Measurements from ENCODE around the gene STRIP2.
"Not testable (repeated sequence)": the region's sequence is repeated elsewhere in the genome, so short reads cannot be mapped to it uniquely, and the experiment has no call there.

STRIP2 gene

DNA sequence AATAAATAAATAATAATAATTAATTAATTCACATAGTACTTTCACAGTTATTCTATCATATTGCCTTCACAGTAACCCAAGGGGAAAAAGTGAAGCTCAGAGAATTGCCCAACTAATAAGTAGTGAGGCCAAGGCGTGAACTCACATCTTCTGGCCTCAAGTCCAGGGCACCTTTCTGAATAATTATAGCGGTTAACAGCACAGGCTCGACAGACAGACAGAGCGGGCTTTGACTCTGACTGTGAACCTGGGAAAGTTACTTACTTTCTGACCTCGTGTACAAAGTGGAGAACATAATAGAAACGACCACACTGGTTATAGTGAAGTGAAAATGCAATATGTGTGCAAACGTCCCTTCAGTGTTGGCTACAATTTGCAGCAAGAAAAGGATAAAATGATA lies 62.4 kb downstream of the STRIP2 start:
- DNase-seq: no peak

DNA sequence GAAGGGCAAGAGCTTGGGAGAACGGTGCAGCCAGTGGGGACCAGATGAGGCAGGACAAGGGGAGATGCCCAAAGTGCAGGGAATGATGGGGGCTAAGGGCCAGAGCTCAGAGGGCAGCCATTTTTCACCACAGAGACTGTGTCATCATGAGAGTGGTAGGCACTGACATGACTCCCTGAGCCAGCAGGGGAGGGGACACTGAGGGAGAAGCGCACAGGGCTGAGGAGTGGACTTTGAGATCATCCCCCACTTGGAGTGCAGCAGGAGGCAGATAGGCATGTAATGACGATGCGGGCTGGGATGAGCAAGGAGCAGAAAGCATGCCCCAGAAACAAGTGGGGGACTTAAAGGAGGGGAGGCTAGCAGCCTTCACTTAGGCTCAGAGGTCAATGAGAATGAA lies 62.9 kb downstream of the STRIP2 start:
- DNase-seq: no peak

DNA sequence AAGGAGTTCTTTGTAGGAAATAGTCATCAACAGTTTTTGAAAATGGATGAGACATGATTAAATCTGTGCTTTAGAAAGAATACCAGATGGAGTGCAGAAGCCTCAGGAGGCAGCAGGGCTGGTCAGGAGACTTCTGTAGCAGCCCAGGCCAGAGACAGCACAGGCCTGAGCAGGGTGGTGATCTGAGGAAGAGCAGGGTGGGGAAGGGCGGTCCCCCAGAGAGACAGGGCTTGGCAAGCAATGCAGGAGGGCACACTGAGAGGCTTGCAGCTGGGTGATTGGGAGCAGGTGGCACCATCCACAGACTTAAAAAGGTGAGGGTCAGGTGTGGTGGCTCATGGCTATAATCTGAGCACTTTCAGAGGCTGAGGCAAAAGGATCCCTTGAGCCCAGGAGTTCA lies 63.8 kb downstream of the STRIP2 start:
- DNase-seq: no peak

DNA sequence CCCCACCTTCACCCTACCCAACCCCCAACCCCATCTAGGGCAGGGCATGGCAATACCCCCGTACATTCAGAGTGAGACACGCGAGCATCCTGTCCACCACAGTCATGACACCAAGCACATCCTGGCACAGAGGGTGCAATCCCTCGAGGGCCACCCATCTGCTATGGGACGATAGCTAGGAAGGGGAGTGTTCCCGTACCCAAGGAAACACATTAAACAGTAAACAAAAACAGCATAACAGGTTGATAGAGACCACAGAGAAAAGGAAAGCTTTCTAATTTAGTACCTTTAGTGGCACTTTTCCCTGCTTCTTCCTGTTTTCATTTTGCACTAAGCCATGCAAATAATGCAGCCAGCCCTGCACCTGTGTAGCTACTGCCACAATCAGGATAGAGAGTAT lies 65.8 kb downstream of the STRIP2 start:
- DNase-seq: no peak

DNA sequence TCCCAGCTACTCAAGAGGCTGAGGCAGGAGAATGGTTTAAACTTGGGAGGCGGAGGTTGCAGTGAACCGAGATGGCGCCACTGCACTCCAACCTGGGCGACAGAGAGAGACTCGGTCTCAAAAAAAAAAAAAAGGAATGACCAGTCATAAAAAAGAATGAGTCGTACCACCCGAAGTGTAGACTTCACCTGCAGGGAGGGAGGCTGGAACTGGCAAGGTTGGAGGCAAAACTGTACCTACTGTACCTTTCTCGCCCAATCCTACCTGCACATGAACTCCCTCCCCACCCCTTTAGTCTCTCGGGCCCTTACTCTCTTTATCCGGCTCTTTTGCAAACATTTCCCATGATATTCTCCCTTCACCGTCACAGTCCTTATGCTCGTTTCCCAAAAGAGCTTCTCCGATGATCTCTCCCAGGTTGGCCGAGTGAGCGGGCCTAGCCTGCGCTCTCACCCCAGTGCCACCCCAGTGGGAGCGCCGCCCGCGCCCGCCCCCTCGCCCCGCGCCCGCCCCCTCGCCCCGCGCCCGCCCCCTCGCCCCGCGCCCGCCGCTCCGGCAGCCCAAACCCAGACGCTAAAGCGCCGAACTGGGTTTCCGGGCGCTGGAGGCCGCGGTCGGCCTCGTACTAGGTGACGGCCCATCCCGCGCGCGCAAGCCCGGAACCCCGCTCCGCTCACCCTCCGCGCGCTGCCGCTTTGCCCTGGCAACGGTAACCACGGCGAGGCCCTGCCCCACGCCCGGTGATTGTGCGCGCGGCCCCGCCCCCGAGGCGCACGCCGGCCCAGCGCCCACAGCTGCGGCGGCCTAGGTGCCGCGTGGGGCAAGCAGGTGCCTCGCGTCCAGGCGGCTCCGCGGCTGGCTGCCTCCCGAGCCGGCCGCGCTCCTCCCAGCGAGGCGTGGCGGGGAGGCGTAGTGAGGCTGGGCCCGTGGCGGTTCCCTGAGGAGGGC lies 67.8 kb downstream of the STRIP2 start, which contains the start of gene SMKR1:
SMKR1 (plus strand) TSS at position 772 of the 948 bp plus-strand sequence. CDS start 294 bp downstream, outside the sequence.
- DNase-seq: peak; percentile 74

DNA sequence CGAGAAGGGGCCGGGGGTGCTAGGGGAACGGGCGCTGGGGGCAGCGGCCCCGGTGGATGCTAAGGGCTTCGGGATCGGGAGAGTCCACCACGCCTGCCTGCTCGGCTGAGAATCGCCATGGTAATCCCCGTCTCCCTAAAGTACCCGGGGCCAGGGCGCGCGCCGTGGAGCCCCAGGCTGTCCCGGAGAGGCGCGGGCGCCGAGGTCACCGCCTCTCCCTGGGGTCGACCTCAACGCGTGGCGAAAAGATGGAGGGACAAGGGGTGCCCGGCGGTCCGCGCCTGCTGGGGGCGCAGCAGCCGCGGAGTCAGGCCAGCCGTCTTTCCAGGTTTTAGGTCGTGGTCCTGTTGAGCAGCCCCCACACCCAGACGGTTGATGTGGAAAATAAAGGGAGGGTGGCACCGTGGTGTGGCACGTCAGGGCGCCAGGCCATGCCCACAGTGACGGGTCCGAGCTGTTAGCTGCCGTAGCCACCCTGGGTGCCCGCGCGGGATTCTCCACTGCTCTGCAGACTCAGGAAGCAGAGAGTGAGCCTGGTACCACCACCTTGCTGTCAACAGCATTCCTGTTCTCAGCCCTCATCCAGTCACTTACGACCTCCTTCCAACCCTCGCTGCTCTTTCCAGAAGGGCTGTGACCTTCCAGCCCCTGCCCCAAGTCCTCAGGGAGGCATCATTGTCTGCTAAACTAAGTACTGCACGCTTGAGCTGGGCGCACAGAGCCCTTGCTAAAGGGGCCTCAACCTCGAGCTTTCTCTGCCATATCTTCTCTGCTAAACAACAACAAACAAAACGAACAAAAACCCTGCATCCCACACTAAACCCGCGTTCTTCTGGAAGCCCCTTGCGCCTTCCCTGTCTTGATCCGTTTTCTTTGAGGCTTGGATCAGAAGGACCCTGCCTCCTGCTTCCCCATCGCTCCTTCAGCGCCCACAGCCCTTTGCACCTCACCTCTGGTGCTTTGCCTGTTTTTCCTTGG lies 68.8 kb downstream of the STRIP2 start:
- DNase-seq: no peak

DNA sequence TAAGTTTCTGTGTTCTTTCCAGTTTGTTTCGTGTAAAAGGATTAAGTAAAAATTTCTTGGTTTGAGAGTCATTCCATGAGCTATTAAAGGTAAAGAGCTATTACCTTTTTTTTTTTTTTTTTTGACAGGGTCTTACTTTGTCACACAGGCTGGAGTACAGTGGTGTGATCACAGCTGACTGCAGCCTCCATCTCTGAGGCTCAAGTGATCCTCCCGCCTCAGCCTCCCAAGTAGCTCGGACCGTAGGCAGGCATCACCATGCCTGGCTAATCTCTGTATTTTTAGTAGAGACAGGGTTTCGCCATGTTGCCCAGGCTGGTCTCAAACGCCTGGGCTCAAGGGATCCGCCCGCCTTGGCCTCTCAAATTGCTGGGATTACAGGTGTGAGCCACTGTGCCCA lies 69.5 kb downstream of the STRIP2 start:
- DNase-seq: no peak

DNA sequence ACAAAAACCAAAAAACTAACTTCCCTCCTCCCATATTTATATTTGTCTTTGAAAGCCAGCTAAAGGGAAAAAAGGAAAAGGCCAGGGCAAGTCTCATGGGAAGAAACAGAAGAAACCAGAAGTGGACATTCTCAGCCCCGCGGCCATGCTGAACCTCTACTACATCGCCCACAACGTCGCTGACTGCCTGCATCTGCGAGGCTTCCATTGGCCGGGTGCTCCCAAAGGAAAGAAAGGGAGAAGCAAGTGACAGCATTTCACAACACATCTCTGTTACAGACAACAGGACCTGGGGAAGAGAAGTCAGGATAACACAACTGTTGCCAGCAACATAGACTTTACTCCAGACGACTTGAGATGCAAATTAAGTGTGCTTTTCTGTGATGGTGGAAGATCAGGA lies 78.0 kb downstream of the STRIP2 start:
- DNase-seq: no peak

DNA sequence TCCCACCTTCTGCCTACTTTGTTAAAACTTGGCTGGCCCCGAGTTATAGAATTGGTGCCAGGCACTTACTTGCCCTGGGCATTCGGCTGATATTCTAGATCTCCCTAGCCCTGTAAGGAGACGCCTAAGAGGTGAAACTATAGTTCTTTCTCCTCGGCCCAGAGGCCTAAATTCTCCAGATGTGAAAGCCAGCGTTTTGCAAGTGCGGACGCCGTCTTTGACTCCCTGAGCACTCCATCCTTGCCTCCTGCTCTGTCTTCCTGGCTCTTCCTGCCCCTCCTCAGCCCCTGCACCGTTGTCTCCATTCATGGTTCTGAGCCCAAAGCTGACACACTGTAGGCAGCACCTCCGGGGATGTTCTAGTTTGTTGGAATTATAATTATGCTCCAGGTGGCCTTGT lies 79.3 kb downstream of the STRIP2 start:
- no peak for DNase-seq

DNA sequence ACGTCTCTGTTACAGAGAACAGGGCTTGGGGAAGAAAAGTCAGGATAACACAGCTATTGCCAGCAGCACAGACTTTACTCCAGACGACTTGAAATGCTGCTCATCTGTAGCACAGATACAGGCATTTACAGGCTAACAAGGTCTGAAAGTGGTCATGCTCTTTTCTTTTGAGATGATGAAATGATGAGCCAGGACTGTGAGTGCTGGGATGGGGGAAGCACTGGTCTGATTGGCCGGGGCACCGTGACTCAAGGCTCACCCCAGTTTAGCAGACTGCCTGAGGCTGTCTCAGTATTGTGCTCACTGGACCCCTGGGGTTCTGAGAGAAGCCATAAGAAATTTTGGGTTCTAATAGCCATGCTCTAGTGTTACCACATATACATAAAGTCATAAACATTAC lies 80.5 kb downstream of the STRIP2 start:
- no peak for DNase-seq

DNA sequence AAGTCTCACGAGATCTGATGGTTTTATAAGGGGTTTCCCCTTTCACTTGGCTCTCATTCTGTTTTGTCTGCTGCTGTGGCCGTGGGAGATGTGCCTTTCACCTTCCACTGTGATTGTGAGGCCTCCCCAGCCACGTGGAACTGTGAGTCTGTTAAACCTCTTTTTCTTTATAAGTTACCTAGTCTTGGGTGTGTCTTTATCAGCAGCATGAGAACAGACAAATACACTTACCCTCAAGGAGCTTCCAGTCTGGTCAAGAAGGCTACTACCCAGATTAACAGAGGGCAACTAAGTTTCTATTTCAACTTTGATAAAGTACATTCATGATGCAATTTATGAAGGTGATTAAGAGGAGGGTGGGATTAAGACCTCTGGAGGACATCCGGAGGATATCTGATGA lies 81.1 kb downstream of the STRIP2 start:
- no peak for DNase-seq

DNA sequence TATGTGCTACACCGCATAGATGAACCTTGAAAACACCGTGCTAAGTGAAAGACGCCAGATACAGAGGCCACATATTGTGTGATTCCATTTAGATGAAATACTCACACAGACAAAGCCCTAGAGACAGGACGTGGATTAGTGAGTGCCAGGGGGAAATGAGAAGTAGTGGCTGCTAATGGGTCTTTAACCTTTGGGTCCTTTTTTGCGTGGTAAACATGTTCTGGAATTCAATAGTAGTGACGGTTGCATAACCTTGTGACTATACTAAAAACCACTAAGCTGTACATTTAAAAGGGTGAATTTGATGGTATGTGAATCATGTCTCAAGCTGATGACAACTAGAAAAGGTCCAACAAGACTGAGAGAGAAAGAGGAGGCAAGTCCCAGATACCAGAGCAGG lies 83.7 kb downstream of the STRIP2 start:
- DNase-seq: no peak

DNA sequence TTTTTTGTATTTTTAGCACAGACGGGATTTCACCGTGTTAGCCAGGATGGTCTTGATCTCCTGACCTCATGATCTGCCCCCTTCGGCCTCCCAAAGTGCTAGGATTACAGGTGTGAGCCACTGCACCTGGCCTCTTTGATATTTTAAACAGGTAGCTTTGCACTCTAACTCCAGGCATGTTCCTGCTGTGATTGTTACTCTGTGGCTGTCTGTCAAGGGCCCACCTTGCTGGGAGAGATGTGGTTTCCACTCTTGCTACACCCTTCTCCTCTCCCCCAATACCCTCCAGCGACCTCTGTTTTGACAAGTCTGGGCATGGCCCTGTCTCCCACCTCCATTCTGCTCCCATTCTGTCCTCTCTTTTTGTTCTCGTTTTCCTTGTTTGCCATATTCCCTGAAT lies 85.2 kb downstream of the STRIP2 start:
- DNase-seq: no peak

DNA sequence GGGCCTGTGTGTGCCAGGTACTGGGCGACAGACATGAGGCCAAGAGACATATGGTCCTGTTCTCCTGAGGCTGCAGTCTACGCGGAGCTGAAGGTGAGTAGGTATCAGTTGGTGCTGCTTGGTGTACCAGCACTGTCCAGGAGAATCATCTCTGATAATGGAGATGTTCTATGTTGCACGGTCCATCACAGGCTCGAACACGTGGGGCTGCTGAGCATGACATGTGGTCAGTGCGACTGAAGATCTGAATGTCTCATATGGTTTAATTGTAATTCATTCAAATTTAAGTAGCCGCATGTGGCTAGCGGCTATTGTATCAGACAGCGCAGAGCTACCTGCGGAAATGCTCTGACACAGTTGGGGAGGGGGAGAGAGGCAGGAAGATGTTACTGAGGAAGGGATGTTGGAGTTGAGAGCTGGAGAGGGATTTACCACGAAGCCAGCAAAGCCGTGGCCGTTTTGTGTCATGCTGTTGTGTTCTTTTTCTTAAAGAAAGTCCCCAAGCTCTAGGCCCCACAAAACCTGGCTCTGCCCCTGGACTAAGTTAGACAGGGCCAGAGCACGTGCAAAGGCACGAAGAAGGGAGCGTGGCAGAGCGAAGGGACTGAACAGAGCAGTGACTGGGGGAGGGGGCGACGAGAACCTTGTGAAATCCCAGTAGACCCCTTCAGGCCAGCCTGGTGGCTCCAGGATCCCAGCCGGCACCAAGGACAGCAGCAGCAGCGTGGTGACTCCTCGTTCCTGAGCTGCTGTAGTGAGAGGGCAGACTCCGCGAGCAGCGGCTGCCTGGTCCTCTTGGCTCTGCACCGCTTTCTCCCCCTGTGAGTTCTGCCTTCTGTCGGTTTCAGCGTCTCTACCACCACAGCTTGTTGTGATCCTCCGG lies 88.1 kb downstream of the STRIP2 start:
- no peak for DNase-seq

DNA sequence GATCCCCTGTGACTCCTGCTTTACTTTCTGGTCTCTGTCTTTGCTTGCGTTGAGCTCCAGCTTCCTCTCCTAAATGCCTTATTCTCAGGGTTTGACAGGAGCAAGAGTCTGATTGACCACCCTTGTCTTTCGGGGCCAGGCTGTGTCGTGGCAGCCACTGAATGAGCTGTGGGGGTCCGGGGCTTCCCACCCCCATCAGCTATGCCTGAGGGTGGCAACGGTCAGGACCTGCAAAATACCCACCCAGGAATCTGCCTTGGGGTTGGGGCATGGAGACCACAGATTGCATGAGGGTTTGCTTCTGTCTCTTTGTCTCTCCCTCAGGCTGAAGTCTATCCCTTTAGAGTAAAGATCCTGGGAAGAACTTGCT lies 88.7 kb downstream of the STRIP2 start:
- DNase-seq: no peak

DNA sequence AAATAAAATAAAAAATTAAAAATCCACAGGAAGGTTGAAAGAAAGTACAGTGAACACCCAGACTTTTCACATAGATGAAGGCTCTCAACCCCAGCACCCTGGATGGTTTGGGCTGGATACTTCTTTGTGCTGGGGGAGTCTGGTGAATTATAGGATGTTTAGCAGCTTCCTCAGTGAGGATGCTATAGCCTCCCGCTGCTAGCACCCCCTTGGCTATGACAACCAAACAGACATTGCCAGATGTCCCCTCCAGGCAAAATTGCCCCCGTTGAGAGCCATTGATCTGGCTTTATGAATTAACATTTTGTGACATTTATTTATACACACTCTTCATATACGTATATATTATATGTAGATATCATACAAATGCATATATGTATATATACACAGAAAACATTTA lies 89.7 kb downstream of the STRIP2 start:
- DNase-seq: no peak

DNA sequence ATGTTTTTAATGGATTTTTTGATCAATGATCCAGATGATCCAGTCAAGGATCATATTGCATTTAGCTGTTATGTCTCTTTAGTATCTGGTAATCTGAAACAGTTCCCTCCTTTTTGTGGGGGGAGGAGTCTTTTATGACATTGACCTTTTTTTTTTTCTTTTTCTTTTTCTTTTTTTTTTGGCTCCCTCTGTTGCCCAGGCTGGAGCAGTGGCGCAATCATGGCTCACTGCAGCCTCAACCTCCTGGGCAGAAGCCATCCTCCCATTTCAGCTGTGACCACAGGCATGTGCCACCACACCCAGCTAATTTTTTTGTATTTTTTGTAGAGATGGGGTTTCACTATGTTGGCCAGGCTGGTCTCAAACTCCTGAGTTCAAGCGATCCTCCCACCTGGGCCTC lies 90.2 kb downstream of the STRIP2 start:
- not testable (repeated sequence) for DNase-seq

DNA sequence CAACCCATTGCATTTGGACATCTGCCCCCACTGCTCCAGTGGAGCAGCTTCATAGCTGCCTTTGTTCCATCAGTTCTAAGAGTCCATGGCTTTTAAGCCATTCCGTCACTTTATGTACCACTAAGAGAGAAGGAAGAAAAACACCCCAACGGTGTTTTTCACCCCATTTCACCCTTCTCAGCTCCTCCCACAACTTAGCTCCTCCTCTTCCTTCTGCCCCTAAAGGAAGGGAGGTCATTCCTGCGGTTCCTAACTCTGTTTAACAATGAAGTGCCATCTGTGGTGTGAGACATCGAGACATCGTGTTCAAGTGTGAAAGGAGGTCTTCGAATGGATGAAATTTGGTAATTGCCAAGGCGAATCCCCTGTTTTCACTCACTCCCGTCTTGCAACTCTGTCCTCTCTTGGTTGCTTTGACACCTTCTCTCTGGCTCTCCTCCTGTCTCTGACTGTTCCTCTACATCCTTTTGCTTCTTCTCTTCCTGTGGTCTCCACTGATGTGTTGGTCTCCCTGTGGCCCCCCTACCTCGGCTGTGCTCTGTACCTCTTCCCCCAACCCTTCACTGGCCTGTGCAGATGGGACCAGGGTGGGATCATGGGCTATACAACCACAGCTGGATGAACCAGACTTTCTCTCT lies 91.1 kb downstream of the STRIP2 start:
- no peak for DNase-seq

DNA sequence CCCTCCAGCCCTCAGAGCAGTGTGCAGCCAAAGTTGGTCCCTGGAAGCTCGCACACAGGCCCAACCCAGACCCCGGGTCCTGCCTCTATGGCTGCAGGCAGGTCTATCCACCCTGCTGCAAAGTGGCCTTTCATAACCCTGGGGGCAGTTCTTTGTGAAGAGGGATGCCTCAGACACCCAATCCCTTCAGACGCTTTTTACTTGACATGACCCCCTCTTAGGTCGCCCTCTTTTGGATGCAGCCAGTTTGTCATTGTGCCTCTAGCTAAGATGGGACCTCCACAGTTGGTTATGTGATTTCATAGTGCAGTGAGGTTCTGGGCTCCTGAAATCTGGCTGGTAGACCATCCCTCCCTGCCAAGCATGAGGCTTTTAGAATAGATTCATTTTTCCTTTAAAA lies 95.4 kb downstream of the STRIP2 start:
- DNase-seq: no peak

DNA sequence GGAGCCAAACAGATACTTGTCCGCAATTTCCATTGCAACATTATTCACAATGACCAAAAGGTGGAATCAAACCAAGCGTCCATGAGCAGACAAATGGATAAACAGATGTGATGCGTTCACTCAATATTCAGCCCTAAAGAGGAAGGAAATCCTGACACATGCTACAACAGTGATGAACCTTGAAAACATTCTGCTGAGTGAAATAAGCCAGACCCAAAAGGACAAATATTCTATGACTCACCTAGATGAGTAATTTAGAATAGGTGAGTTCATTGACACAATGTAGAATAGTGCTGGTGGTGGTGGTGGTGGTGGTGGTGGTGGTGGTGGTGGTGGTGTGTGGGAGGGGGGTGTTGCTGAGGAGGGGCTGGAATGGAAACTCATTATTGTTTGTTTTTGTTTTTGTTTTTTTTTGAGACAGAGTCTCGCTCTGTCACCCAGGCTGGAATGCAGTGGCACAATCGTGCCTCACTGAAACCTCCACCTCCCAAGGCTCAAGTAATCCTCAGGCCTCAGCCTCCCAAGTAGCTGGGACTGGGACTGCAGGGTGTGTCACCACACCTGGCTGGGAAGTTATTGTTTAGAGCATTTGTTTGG lies 96.7 kb downstream of the STRIP2 start:
- DNase-seq: no peak

DNA sequence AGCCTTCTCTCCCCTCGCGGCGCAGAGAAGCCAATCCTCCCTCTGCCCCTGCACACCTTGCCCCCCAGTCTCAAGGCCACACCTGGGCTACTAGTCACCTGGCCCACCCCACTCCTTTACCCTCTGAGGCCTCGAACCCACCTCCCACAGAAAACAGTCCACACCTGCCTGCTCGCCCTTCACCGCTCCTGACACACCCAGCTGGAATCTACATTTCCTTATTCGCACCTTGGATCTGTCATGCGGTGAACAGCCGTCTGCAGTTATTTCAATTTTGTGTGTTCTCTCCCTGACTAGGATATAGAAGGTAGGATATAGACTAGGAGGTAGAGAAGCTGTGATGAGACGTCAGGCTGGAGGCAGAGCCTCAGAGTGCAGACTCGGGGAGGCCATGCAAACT lies 97.5 kb downstream of the STRIP2 start:
- DNase-seq: no peak

DNA sequence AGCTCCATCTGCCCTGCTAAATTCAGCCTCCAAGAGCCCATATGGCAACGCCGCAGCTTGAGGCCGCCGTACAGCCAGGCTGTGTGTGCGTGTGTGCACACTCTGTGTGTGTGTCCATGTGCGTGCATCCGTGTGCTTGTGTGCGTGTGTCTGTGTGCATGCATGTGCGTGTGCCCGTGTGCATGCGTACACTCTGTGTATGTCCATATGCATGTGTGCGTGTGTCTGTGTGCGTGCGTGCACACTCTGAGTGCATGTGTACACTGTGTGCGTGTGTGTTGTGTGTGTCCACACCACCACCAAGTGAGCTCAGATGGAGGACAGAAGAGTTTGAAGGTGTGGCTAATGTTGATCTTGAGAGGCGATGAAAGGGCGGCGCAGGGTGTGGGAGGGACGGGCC lies 98.1 kb downstream of the STRIP2 start:
- no peak for DNase-seq
